ENCODE results near the gene LRFN4. TPM values are rescaled to one million over a fixed set of nuclear protein-coding genes. Genes with fewer than 3 reads are reported as not detected.

Gene LRFN4
- total RNA-seq, 8 experiments from 2014 or later, result 7.7 to 45.9 (median 34.0) TPM

- Histone ChIP-seq H3K27ac (no peak overlapping the region), H3K4me1 (replicated peaks in 1 of 2) (no peaks in the 10 kb centered on the region), H3K4me3 (no peak overlapping the region)
- ATAC-seq (replicated peaks in 6 of 8), result no peak
- in situ Hi-C loops (cut with MboI; ENCODE audit: low pct_unique_long_range_greater_than_20kb in 2 of 9, low sequenced_read_pairs in 9 of 9, unreplicated experiment in 9 of 9), result no loop called here
- WGBS, 10 experiments, result 88 to 100% (median 97%) methylated on average over 3 to 7 of the region's 7 CpGs; no CpG with 5 or more reads in 3 of the 10 experiments
These were observed 45.1 kb downstream of the LRFN4 start for GRCh38 chr11:66901964-66902390.

- Histone ChIP-seq H3K4me3 (no peak overlapping the region), H3K27ac (no peak overlapping the region), H3K4me1 (replicated peaks in 1 of 2) (peaks cover 0 to 2% of the 10 kb centered on the region in 2 donors)
- in situ Hi-C loops (cut with MboI; ENCODE audit: low pct_unique_long_range_greater_than_20kb in 2 of 9, low sequenced_read_pairs in 9 of 9, unreplicated experiment in 9 of 9), result no loop called here
- 0 to 100% (median 67%) methylated on average over 1 to 8 of the region's 15 CpGs; no CpG with 5 or more reads in 1 of the 10 experiments for WGBS, 10 experiments
- ATAC-seq (replicated peaks in 6 of 8), result no peak
These were observed 45.8 kb downstream of the LRFN4 start for GRCh38 chr11:66902486-66903177.

GRCh38 chr11:66904055-66904454, 47.2 kb downstream of the LRFN4 start:
- ATAC-seq (replicated peaks in 6 of 8), result no peak
- no peak overlapping the region for H3K4me3 ChIP-seq
- H3K4me1 ChIP-seq (replicated peaks in 1 of 2), result peaks cover 3 to 9% of the 10 kb centered on the region in 2 donors
- in situ Hi-C loops (cut with MboI; ENCODE audit: low pct_unique_long_range_greater_than_20kb in 2 of 9, low sequenced_read_pairs in 9 of 9, unreplicated experiment in 9 of 9), result no loop called here
- no peak overlapping the region for H3K27ac ChIP-seq
- WGBS, 10 experiments, result 75 to 100% (median 91%) methylated on average over 1 to 2 of the region's 3 CpGs; no CpG with 5 or more reads in 5 of the 10 experiments

GRCh38 chr11:66904561-66904960, 47.7 kb downstream of the LRFN4 start:
- Histone ChIP-seq H3K4me3 (no peak overlapping the region), H3K4me1 (replicated peaks in 1 of 2) (peaks cover 3 to 9% of the 10 kb centered on the region in 2 donors), H3K27ac (no peak overlapping the region)
- ATAC-seq (replicated peaks in 6 of 8), result no peak
- in situ Hi-C loops (cut with MboI; ENCODE audit: low pct_unique_long_range_greater_than_20kb in 2 of 9, low sequenced_read_pairs in 9 of 9, unreplicated experiment in 9 of 9), result no loop called here
- 80 to 100% (median 88%) methylated on average over 2 to 6 of the region's 6 CpGs; no CpG with 5 or more reads in 2 of the 10 experiments for WGBS, 10 experiments

- H3K4me3 ChIP-seq, result no peak overlapping the region
- in situ Hi-C loops (cut with MboI; ENCODE audit: low pct_unique_long_range_greater_than_20kb in 2 of 9, low sequenced_read_pairs in 9 of 9, unreplicated experiment in 9 of 9), result no loop called here
- peaks cover 3 to 9% of the 10 kb centered on the region in 2 donors for H3K4me1 ChIP-seq (replicated peaks in 1 of 2)
These were observed 48.2 kb downstream of the LRFN4 start for GRCh38 chr11:66904981-66905521.

GRCh38 chr11:66905631-66906030, 48.8 kb downstream of the LRFN4 start:
- H3K27ac ChIP-seq, result no peak overlapping the region
- in situ Hi-C loops (cut with MboI; ENCODE audit: low pct_unique_long_range_greater_than_20kb in 2 of 9, low sequenced_read_pairs in 9 of 9, unreplicated experiment in 9 of 9), result no loop called here
- WGBS, 10 experiments, result 38 to 83% (median 80%) methylated on average over 1 to 4 of the region's 4 CpGs; no CpG with 5 or more reads in 7 of the 10 experiments
- no peak overlapping the region for H3K4me3 ChIP-seq
- no peak for ATAC-seq (replicated peaks in 6 of 8)
- H3K4me1 ChIP-seq (replicated peaks in 1 of 2), result peaks cover 3 to 9% of the 10 kb centered on the region in 2 donors

More at GRCh38 chr11:66904981-66905521, 48.2 kb downstream of the LRFN4 start:
- WGBS, 10 experiments, result 77 to 90% (median 80%) methylated on average over 1 to 8 of the region's 8 CpGs; no CpG with 5 or more reads in 3 of the 10 experiments
- H3K27ac ChIP-seq, result no peak overlapping the region
- peak in 1 of 8 experiments; percentile 7 for ATAC-seq (replicated peaks in 6 of 8)

- peak in 5 of 8 experiments; percentile 18 to 94 (median 93) for ATAC-seq (replicated peaks in 6 of 8)
- Histone ChIP-seq H3K27ac (no peak overlapping the region), H3K4me3 (no peak overlapping the region), H3K4me1 (replicated peaks in 1 of 2) (peaks cover 3 to 9% of the 10 kb centered on the region in 2 donors)
- WGBS, 10 experiments, result 0 to 67% (median 20%) methylated on average over 1 to 10 of the region's 14 CpGs; no CpG with 5 or more reads in 1 of the 10 experiments
- in situ Hi-C loops (cut with MboI; ENCODE audit: low pct_unique_long_range_greater_than_20kb in 2 of 9, low sequenced_read_pairs in 9 of 9, unreplicated experiment in 9 of 9), result no loop called here
These were observed 49.3 kb downstream of the LRFN4 start for GRCh38 chr11:66906061-66906733.

- H3K4me3 ChIP-seq, result no peak overlapping the region
- ATAC-seq (replicated peaks in 6 of 8), result peak in 3 of 8 experiments; percentile 24 to 36 (median 26)
- H3K27ac ChIP-seq, result no peak overlapping the region
- in situ Hi-C loops (cut with MboI; ENCODE audit: low pct_unique_long_range_greater_than_20kb in 2 of 9, low sequenced_read_pairs in 9 of 9, unreplicated experiment in 9 of 9), result no loop called here
- WGBS, 10 experiments, result 50 to 100% (median 70%) methylated on average over 1 to 7 of the region's 9 CpGs; no CpG with 5 or more reads in 2 of the 10 experiments
- peaks cover 8 to 19% of the 10 kb centered on the region in 2 donors for H3K4me1 ChIP-seq (replicated peaks in 1 of 2)
These were observed 51.1 kb downstream of the LRFN4 start for GRCh38 chr11:66907751-66908630.

GRCh38 chr11:66909181-66909580, 52.3 kb downstream of the LRFN4 start:
- ATAC-seq (replicated peaks in 6 of 8), result no peak
- Histone ChIP-seq H3K4me3 (no peak overlapping the region), H3K4me1 (replicated peaks in 1 of 2) (peaks cover 10 to 26% of the 10 kb centered on the region in 2 donors), H3K27ac (no peak overlapping the region)
- in situ Hi-C loops (cut with MboI; ENCODE audit: low pct_unique_long_range_greater_than_20kb in 2 of 9, low sequenced_read_pairs in 9 of 9, unreplicated experiment in 9 of 9), result no loop called here
- 78 to 100% (median 100%) methylated on average over 2 to 5 of the region's 8 CpGs; no CpG with 5 or more reads in 5 of the 10 experiments for WGBS, 10 experiments

GRCh38 chr11:66910016-66910415, 53.2 kb downstream of the LRFN4 start:
- Histone ChIP-seq H3K4me3 (no peak overlapping the region), H3K4me1 (replicated peaks in 1 of 2) (peaks cover 10 to 26% of the 10 kb centered on the region in 2 donors), H3K27ac (no peak overlapping the region)
- WGBS, 10 experiments, result 81 to 100% (median 93%) methylated on average over 1 to 8 of the region's 10 CpGs; no CpG with 5 or more reads in 2 of the 10 experiments
- no peak for ATAC-seq (replicated peaks in 6 of 8)
- in situ Hi-C loops (cut with MboI; ENCODE audit: low pct_unique_long_range_greater_than_20kb in 2 of 9, low sequenced_read_pairs in 9 of 9, unreplicated experiment in 9 of 9), result no loop called here
